AG04450 (cell line): ENCODE measurements around the gene CSH1. TPM values are rescaled to one million over a fixed set of nuclear protein-coding genes. Genes with fewer than 3 reads are reported as not detected.
"Not testable (repeated sequence)": the region's sequence is repeated elsewhere in the genome, so short reads cannot be mapped to it uniquely, and the experiment has no call there.

Experiments
- CTCF ChIA-PET: fragments of 300-600, 350-600 bp; formaldehyde crosslinking; extraction: SDS; loops from one replicate; lab custom pipeline; 2022; ENCODE audit warnings: antibody characterized with exemption, inconsistent platforms; lab: Charles Lee
- POLR2A ChIA-PET: fragments of 350-600 bp; formaldehyde crosslinking; extraction: SDS; loops from one replicate; lab custom pipeline; 2021; ENCODE audit warnings: antibody characterized with exemption, inconsistent platforms; lab: Yijun Ruan, JAX
- DNase-seq: peaks from one replicate; pipeline ENCODE4 v3.0.0-alpha.2; 2011; ENCODE audit warnings: low read depth, low spot score
- H3K27ac ChIP-seq: one replicate; pipeline ENCODE4 v1.5.1; 2012; ENCODE audit warnings: low read depth, low read length, control low read depth
- H3K27me3 ChIP-seq: one replicate; pipeline ENCODE4 v1.6.0; 2012; ENCODE audit warnings: low read length; ENCODE audit not compliant: control insufficient read depth, insufficient read depth
- H3K4me3 ChIP-seq: 2 replicates; pipeline ENCODE4 v1.5.1; 2011; ENCODE audit warnings: mild to moderate bottlenecking, low read depth, low read length, control low read depth
- H3K9me3 ChIP-seq: 2 replicates; pipeline ENCODE4 v1.5.1; 2012; ENCODE audit warnings: low read length; ENCODE audit not compliant: control insufficient read depth, insufficient read depth
- CTCF ChIP-seq: IDR thresholded peaks from 2 replicates; pipeline ENCODE4 v1.5.1; 2011; ENCODE audit warnings: low read depth, low read length, control low read depth, inconsistent platforms
- polyA plus RNA-seq: library from polyadenylated mRNA; depleted of rRNA; stranded (reverse); fragments of >200 nt; gene quantifications from 2 replicates; pipeline ENCODE4 v1.2.3, GENCODE V29; 2011

Gene CSH1
- polyA plus RNA-seq, 1 experiment: not detected

- DNase-seq: no peak
- no peak for TF ChIP-seq CTCF
- H3K27me3 ChIP-seq: peaks cover 28% of the 10 kb centered on the region
- POLR2A ChIA-PET: no interaction called here
- no peak within 1 kb of the TSS for H3K27ac ChIP-seq
- H3K9me3 ChIP-seq: no peaks in the 10 kb centered on the region
- CTCF ChIA-PET: interaction anchor here (0.6 to 3.4 kb wide), 11 partner anchors 12 to 223 kb away, joined by 3 to 31 read pairs (median 5); no protein-coding TSS in a partner anchor
- no peak within 1 kb of the TSS for H3K4me3 ChIP-seq
Measured at GRCh38 chr17:63911041-63911635, 14.8 kb upstream of the CSH1 start, which contains the start of gene CSHL1. Gene CSHL1 (minus strand): TSS chr17:63911258. CDS start chr17:63911196, 62 bp downstream.

- DNase-seq: no peak
- POLR2A ChIA-PET: no interaction called here
- no peak overlapping the region for H3K4me3 ChIP-seq
- peaks cover 29% of the 10 kb centered on the region for H3K27me3 ChIP-seq
- no peak for TF ChIP-seq CTCF
- H3K27ac ChIP-seq: no peak overlapping the region
- no peaks in the 10 kb centered on the region for H3K9me3 ChIP-seq
- CTCF ChIA-PET: interaction anchor here (2.7 kb wide), 1 partner anchor 115 kb away, joined by 19 read pairs; no protein-coding TSS in a partner anchor
Measured at GRCh38 chr17:63910096-63910495, 13.7 kb upstream of the CSH1 start.

DNA sequence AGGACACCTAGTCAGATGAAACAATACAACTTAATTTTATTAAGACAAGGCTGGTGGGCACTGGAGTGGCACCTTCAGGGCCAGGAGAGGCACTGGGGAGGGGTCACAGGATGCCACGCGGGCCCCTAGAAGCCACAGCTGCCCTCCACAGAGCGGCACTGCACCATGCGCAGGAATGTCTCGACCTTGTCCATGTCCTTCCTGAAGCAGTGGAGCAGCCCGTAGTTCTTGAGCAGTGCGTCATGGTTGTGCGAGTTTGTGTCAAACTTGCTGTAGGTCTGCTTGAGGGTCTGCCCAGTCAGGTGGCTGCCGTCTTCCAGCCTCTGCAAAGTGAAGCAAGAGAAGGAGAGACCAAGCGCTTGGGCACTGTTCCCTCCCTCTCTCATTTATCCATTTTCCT is 13.2 kb upstream of the CSH1 start:
- H3K27ac ChIP-seq, DNase-seq, CTCF ChIA-PET, H3K9me3 ChIP-seq, H3K4me3 ChIP-seq, POLR2A ChIA-PET: not testable (repeated sequence)
- H3K27me3 ChIP-seq: peaks cover 29% of the 10 kb centered on the region

GRCh38 chr17:63907161-63907778 is 10.9 kb upstream of the CSH1 start:
- POLR2A ChIA-PET, H3K4me3 ChIP-seq, H3K27ac ChIP-seq, DNase-seq, H3K9me3 ChIP-seq: not testable (repeated sequence)
- peaks cover 22% of the 10 kb centered on the region for H3K27me3 ChIP-seq
- TF ChIP-seq CTCF: peak; percentile 38
- CTCF ChIA-PET: interaction anchor here (1.2 to 1.8 kb wide), 3 partner anchors 11 to 226 kb away, joined by 4 to 6 read pairs (median 4); partner anchors contain the start of gene GH1

GRCh38 chr17:63904796-63905195 is 8.4 kb upstream of the CSH1 start:
- POLR2A ChIA-PET: not testable (repeated sequence)

GRCh38 chr17:63903787-63904201 is 7.4 kb upstream of the CSH1 start:
- H3K27ac ChIP-seq, DNase-seq, H3K4me3 ChIP-seq, H3K9me3 ChIP-seq, POLR2A ChIA-PET: not testable (repeated sequence)
- peak; percentile 21 for TF ChIP-seq CTCF
- CTCF ChIA-PET: interaction anchor here (0.6 to 2.2 kb wide), 7 partner anchors 9 to 514 kb away, joined by 3 to 16 read pairs (median 4); partner anchors contain the start of gene GH1
- peaks cover 21% of the 10 kb centered on the region for H3K27me3 ChIP-seq

More at GRCh38 chr17:63904796-63905195, 8.4 kb upstream of the CSH1 start:
- H3K27ac ChIP-seq, H3K4me3 ChIP-seq, DNase-seq, H3K9me3 ChIP-seq: not testable (repeated sequence)
- peaks cover 22% of the 10 kb centered on the region for H3K27me3 ChIP-seq
- CTCF ChIA-PET: interaction anchor here (0.6 to 2.2 kb wide), 10 partner anchors 16 to 513 kb away, joined by 3 to 16 read pairs (median 4); no protein-coding TSS in a partner anchor

- POLR2A ChIA-PET, DNase-seq, H3K4me3 ChIP-seq, H3K27ac ChIP-seq, H3K9me3 ChIP-seq: not testable (repeated sequence)
- CTCF ChIA-PET: interaction anchor here (0.6 to 1.6 kb wide), 6 partner anchors 14 to 232 kb away, joined by 4 to 8 read pairs (median 6); no protein-coding TSS in a partner anchor
- H3K27me3 ChIP-seq: peaks cover 12% of the 10 kb centered on the region
Measured at GRCh38 chr17:63901971-63902370, 5.6 kb upstream of the CSH1 start.
